ENCODE results near the gene RET. TPM values are rescaled to one million over a fixed set of nuclear protein-coding genes. Genes with fewer than 3 reads are reported as not detected.

RET gene
- total RNA-seq, 1 experiment from 2014 or later, result 21.4 TPM

- no peak for TF ChIP-seq ARID4B (CRISPR knock-in tag; IDR thresholded peaks at IDR 0.05; ENCODE audit: borderline replicate concordance)
- TF ChIP-seq, protein P1, sequence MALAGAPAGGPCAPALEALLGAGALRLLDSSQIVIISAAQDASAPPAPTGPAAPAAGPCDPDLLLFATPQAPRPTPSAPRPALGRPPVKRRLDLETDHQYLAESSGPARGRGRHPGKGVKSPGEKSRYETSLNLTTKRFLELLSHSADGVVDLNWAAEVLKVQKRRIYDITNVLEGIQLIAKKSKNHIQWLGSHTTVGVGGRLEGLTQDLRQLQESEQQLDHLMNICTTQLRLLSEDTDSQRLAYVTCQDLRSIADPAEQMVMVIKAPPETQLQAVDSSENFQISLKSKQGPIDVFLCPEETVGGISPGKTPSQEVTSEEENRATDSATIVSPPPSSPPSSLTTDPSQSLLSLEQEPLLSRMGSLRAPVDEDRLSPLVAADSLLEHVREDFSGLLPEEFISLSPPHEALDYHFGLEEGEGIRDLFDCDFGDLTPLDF (CRISPR knock-in tag; IDR thresholded peaks at IDR 0.05), result no peak
These were observed 31.8 kb upstream of the RET start (continued) for GRCh38 chr10:43044961-43045621.

DNA sequence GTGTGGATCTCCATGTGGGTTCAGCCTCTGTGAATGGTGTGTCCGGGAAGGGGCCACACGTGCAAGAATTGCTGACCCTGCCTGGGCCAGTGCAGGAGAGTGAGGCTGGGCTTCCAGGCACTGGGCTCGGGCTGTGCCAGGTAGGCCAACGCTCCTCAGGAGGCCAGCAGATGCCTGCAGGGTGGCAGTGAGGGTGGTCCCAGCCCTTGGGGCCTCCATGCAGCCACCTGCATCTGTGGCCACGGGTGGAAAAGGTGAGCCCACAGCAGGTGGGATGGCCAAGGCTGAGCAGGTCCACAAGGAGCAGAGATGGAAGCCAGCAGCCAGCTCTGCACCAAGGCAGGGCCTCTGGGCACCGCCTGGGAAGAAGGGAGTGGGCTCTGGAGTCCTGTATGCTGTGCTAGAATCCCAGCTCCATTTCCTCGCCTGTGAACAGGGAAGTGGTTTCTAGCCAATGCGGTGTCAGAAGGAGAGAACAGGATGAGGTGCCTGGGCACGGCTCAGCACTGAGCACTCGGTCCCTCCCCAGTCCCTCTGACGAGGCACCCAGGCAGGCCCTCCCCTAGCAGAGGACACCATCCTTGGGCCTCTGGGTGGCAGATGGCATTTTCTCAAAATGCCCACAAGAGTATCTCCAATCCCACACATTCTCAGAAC is 31.1 kb upstream of the RET start:
- no peak for ATAC-seq
- Mint-ChIP-seq H3K4me1 (peaks cover 12% of the 10 kb centered on the region), H3K27me3 (ENCODE audit: low read depth) (no peaks in the 10 kb centered on the region), H3K4me3 (no peak overlapping the region), H3K27ac (no peak overlapping the region), H3K9me3 (no peaks in the 10 kb centered on the region), H3K36me3 (no peaks in the 10 kb centered on the region)
- DNase-seq (ENCODE audit: low spot score), result no peak
- ChIA-PET CTCF (interaction anchor here (1.3 to 3.9 kb wide), 2 partner anchors 11 to 34 kb away, joined by 4 to 21 read pairs; no protein-coding TSS in a partner anchor), POLR2A (no interaction called here)
- TF ChIP-seq ZNF263 (CRISPR knock-in tag; IDR thresholded peaks at IDR 0.05; ENCODE audit: low read depth) (no peak), GTF2I (CRISPR knock-in tag; conservative IDR thresholded peaks at IDR 0.05) (no peak), ERG (CRISPR knock-in tag; IDR thresholded peaks at IDR 0.05) (no peak), CREB1 (CRISPR knock-in tag; IDR thresholded peaks at IDR 0.05) (no peak), ZNF671 (CRISPR knock-in tag; IDR thresholded peaks at IDR 0.05) (no peak), ETV6 (CRISPR knock-in tag; IDR thresholded peaks at IDR 0.05) (no peak), ZBTB43 (CRISPR knock-in tag; IDR thresholded peaks at IDR 0.05) (no peak), GRHL2 (CRISPR knock-in tag; IDR thresholded peaks at IDR 0.05; ENCODE audit: insufficient replicate concordance, severe bottlenecking) (no peak)
- TF ChIP-seq, protein P2, sequence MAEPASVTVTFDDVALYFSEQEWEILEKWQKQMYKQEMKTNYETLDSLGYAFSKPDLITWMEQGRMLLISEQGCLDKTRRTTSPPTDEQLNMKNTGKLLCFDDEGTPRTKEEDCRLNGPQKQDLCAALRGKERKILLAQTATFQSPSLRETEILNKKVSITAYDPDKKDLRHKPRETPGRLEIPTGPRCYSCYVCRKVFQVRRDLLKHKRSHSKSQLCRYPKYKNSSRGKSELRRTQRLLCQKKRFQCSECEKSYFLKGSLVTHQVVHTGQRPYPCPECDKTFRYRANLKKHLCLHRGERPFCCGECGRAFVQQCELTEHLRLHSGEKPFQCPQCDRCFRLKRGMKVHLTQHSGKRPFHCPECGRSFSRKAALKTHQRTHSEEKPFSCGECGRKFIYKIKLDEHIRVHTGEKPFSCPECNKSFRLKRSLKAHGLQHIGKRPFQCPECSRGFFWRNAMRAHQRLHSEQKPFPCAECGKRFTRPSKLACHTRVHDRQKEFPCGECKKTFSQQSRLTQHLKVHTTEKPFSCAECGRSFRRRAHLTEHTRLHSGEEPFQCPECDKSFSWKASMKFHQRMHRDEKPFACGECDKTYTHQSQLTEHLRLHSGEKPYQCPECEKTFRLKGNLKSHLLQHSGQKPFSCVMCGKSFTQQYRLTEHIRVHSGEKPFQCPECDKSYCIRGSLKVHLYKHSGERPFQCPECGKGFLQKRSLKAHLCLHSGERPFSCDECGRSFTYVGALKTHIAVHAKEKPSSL (CRISPR knock-in tag; conservative IDR thresholded peaks at IDR 0.05), result no peak
